GM15510 (cell line): ENCODE data around the gene L3MBTL4.

Source experiments
- POLR2A ChIP-seq: IDR thresholded peaks from 3 replicates; pipeline ENCODE4 v1.6.1; 2011; ENCODE audit warnings: borderline replicate concordance; ENCODE audit not compliant: insufficient read length; ENCODE audit errors: extremely low read depth

L3MBTL4 gene

GRCh38 chr18:6211174-6211504 lies 203.6 kb downstream of the L3MBTL4 start:
- TF ChIP-seq POLR2A, result no peak

- no peak for TF ChIP-seq POLR2A
Measured at GRCh38 chr18:6210349-6211173, 204.2 kb downstream of the L3MBTL4 start.

DNA sequence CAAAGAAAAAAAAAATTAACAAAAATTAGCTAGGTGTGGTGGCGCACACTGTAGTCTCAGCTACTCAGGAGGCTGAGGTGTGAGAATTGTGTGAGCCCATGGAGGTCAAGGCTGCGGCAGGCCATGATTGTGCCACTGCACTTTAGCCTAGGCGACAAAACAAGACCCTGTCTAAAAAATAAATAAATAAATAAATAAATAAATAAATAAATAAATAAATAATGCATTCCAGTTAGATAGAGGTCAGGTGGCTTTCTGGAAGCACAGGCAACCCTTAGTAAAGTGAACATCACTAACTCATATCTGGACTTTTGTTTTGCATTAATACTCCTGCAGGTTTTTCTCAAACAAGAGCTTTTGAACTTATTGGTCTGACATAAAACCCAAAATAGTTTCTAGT lies 206.8 kb downstream of the L3MBTL4 start:
- TF ChIP-seq POLR2A, result no peak

DNA sequence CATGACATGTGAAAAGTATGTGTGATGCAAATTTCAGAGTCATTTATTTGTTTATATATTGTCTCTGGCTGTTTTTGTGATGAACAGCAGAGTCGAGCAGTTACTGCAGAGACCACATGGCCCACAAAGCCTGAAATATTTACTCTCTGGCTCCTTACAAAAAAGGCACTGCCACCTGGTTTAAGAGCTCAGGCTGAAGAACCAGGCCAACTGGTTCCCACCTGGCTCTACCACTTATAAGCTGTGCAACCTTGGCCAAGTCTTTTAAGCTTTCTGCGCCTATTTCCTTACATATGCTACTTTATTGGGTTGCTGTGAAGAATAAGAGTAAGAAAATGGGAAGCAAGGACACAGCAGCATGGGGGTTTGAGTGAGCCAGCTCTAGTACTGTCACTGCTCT lies 207.6 kb downstream of the L3MBTL4 start:
- no peak for TF ChIP-seq POLR2A

- TF ChIP-seq POLR2A, result no peak
Measured at GRCh38 chr18:6205706-6206105, 209.0 kb downstream of the L3MBTL4 start.

GRCh38 chr18:6204476-6204875 lies 210.2 kb downstream of the L3MBTL4 start:
- no peak for TF ChIP-seq POLR2A

DNA sequence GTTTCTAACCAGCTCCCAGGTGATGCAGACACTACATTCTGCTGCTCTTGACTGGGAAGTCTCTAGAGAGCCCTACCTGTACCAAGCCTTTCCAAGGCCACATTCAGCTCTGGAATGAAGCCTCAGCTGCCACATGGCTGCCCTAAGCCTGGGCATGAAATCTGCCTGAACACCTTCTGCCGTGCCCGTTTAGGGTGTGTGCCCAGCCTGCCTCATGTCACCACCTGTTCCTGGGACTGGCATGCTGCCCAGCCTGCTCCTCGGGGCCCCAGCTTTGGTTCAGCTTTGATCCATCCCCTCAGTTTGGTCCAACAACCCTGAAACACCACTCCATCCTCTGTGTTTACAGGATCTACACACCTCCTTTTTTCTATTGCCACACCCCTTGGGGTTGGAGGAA lies 210.9 kb downstream of the L3MBTL4 start:
- no peak for TF ChIP-seq POLR2A

DNA sequence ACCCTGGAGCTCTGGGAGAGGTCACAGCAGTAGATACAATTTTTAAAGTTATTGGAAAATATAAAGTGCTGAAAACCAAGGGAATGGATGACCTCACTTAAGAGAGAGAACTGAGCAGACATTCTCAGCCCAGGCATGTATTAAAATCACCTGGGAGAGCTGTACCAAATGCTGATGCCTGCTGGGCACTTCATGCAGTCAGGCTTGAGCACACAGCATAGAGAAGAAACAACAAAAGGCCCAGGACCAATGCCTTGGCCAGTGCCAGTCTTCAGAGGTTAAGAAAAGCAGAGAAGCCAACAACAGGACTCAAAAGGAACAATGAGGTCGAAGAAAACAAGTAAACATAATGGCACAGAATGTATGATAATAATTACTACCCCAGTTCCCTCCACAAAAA lies 211.8 kb downstream of the L3MBTL4 start:
- TF ChIP-seq POLR2A, result no peak

- TF ChIP-seq POLR2A, result no peak
Measured at GRCh38 chr18:6200204-6200774, 214.4 kb downstream of the L3MBTL4 start.

GRCh38 chr18:6199777-6200176 lies 214.9 kb downstream of the L3MBTL4 start:
- TF ChIP-seq POLR2A, result no peak

DNA sequence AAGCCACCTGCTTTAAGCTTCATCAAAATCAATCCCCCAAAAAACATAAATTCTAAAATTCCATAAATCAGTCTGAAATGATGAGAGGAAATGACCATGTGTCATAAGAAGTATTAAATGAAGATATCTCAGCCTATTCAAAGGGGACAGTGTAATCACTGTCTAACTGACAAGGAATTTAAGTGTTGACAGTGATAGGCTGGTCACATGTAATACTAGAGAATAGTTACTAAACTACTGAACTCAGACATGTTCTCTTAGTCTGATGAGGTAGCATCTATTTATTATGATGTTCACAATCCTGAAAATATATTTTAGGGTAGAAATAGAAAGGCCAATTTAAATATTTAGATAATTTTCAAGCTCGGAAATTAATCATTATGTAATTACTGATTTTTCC lies 216.1 kb downstream of the L3MBTL4 start:
- TF ChIP-seq POLR2A, result no peak

DNA sequence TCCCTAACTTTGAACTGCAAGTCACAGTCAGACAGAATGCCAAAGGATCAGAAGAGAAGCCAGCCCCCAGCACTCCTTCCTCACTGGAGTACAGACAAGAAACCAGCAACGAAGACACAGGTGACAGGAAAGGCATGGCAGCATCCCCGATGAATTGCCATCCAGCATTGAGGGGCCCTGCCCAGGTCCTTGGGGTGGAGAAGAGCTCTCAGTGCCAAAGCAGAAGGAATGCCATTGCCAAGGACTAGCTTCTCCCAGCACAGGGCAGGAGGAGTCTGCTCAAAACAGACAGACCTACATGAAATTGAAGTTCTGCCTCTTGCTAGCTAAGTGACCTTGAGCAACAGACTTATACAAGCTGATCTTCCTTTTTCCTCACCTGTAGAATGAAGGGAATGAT lies 220.1 kb downstream of the L3MBTL4 start:
- no peak for TF ChIP-seq POLR2A

- no peak for TF ChIP-seq POLR2A
Measured at GRCh38 chr18:6174983-6175745, 239.5 kb downstream of the L3MBTL4 start.

GRCh38 chr18:6170604-6171003 lies 244.1 kb downstream of the L3MBTL4 start:
- TF ChIP-seq POLR2A, result no peak

DNA sequence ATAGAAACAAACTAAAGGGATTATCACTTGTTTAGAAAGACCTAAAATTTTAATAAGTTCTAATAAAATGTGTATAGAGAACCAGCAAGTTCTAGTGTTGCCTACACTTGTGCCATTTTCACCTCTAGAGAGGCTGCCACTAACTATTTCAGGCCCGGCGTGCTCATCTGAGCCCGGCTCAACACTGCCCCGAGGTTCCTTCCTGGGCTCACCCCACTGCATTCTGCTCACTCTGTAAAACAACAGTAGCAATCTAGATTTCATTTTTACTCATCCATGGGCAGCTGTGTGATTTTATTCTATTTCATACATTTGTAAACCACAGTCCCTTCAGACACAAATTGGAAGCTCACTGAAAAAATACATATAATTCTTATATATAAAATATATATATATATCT lies 253.2 kb downstream of the L3MBTL4 start:
- no peak for TF ChIP-seq POLR2A

DNA sequence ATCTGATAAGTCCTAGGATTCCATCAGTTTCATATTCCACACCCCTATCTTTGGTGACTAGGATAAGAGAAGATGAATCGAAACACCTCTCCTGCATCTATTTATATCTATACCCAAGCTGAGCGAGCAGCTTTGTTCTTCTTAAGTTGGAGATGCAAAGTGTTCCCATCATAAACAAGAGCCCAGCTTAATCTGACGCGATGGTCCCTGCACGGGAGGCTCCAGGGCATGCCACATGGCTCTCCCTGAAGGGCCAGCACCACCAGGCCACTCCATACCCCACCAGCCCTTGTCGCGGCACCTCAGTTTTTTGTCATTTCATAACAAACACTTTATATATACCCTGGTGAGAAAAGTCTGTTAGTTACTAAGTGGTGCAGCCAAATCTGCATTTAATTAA lies 255.3 kb downstream of the L3MBTL4 start:
- TF ChIP-seq POLR2A, result no peak
